B cell (primary cell): Measurements from ENCODE around the gene TMEM52B. TPM values are rescaled to one million over a fixed set of nuclear protein-coding genes. Genes with fewer than 3 reads are reported as not detected.

Experiments used
- ATAC-seq: fragments of 200-7000 bp; cut with Tn5 transposase; one replicate; pipeline ENCODE4 v1.10.0; 2021; ENCODE audit warnings: low read depth, mild to moderate bottlenecking, moderate number of reproducible peaks, moderate library complexity
- CTCF ChIA-PET: fragments of 350-600 bp; sonication (Branson Sonifier 250); formaldehyde crosslinking; loops from one replicate; lab custom pipeline; 2021; ENCODE audit warnings: antibody characterized with exemption, inconsistent platforms; lab: Charles Lee
- POLR2A ChIA-PET: fragments of 350-600 bp; sonication (Branson Sonifier 250); formaldehyde crosslinking; loops from one replicate; lab custom pipeline; 2021; ENCODE audit warnings: antibody characterized with exemption; lab: Charles Lee
- DNase-seq: peaks from one replicate; pipeline ENCODE4 v3.0.0; 2013
- H2AFZ ChIP-seq: 2 replicates; pipeline ENCODE4 v1.6.1; 2012; ENCODE audit warnings: mild to moderate bottlenecking, low read depth, low read length; ENCODE audit not compliant: insufficient read depth, poor library complexity, severe bottlenecking
- H3K27ac ChIP-seq, 2 donors: 1 replicate in 1 of 2; 2 replicates in 1 of 2; pipeline ENCODE4 v1.5.1; 2012 to 2013; ENCODE audit warnings: low read length in 2 of 2, mild to moderate bottlenecking in 2 of 2, moderate library complexity in 1 of 2
- H3K27me3 ChIP-seq, 4 experiments: fragments of 200-600 bp in 1 of 4; sonication (generic) in 1 of 4; replicated peaks in 1 of 4; 1 replicate in 2 of 4; 2 replicates in 2 of 4; pipeline versions ENCODE4 v1.6.1 to v1.7.0; 2013 to 2016; ENCODE audit warnings: low read length in 3 of 4, mild to moderate bottlenecking in 2 of 4, mixed read lengths in 1 of 4, moderate library complexity in 1 of 4; ENCODE audit not compliant: insufficient read depth in 4 of 4, control insufficient read depth in 3 of 4; ENCODE audit errors: control extremely low read depth in 1 of 4
- H3K36me3 ChIP-seq, 2 experiments: replicated peaks in 1 of 2; 1 replicate in 1 of 2; 2 replicates in 1 of 2; pipeline versions ENCODE4 v1.6.1 to v1.7.1; 2013; ENCODE audit warnings: low read length in 1 of 2; ENCODE audit not compliant: insufficient read depth in 2 of 2, control insufficient read depth in 1 of 2; ENCODE audit errors: control extremely low read depth in 1 of 2, extremely low read depth in 1 of 2
- H3K4me1 ChIP-seq, 2 donors: fragments of 200-600 bp in 1 of 2; sonication (generic) in 1 of 2; 1 replicate in 1 of 2; 2 replicates in 1 of 2; pipeline versions ENCODE4 v1.5.1 to v1.6.1; 2013 to 2017; ENCODE audit warnings: low read length in 2 of 2; ENCODE audit not compliant: control insufficient read depth in 2 of 2, insufficient read depth in 2 of 2
- H3K4me2 ChIP-seq: replicated peaks from 2 replicates; pipeline ENCODE3; 2012; ENCODE audit warnings: mild to moderate bottlenecking, low read depth, low read length; ENCODE audit not compliant: poor library complexity, severe bottlenecking
- H3K4me3 ChIP-seq, 5 experiments: fragments of 200-600 bp in 1 of 5; sonication (generic) in 1 of 5; 1 replicate in 3 of 5; 2 replicates in 2 of 5; pipeline versions ENCODE4 v1.5.1 to v1.7.0; 2011 to 2016; ENCODE audit warnings: low read length in 4 of 5, mild to moderate bottlenecking in 4 of 5, low read depth in 2 of 5, control low read depth in 1 of 5, moderate library complexity in 1 of 5; ENCODE audit not compliant: insufficient read depth in 1 of 5; ENCODE audit errors: control extremely low read depth in 1 of 5, extremely low read depth in 1 of 5
- H3K79me2 ChIP-seq: fragments of 200-600 bp; sonication (generic); one replicate; pipeline ENCODE4 v1.6.0; 2016; ENCODE audit warnings: low read length; ENCODE audit not compliant: control insufficient read depth, insufficient read depth
- H3K9ac ChIP-seq: fragments of 200-600 bp; sonication (generic); 2 replicates; pipeline ENCODE4 v1.6.1; 2017; ENCODE audit warnings: mild to moderate bottlenecking, low read length, moderate library complexity
- H3K9me3 ChIP-seq, 3 donors: one replicate each; pipeline versions ENCODE4 v1.6.1 to v1.7.1; 2013; ENCODE audit warnings: low read length in 2 of 3; ENCODE audit not compliant: control insufficient read depth in 2 of 3, insufficient read depth in 1 of 3; ENCODE audit errors: control extremely low read depth in 1 of 3
- H4K20me1 ChIP-seq: 2 replicates; pipeline ENCODE4 v1.6.0; 2012; ENCODE audit warnings: mild to moderate bottlenecking, low read length; ENCODE audit not compliant: insufficient read depth, control insufficient read depth, poor library complexity, severe bottlenecking
- H3K27ac Mint-ChIP-seq: one replicate; pipeline ENCODE4 v1.8.0; 2021; ENCODE audit warnings: mixed read lengths
- H3K27me3 Mint-ChIP-seq: one replicate; pipeline ENCODE4 v1.8.0; 2021; ENCODE audit warnings: mixed read lengths
- H3K4me1 Mint-ChIP-seq: one replicate; pipeline ENCODE4 v1.8.0; 2021; ENCODE audit warnings: mixed read lengths
- H3K4me3 Mint-ChIP-seq: one replicate; pipeline ENCODE4 v1.8.0; 2021; ENCODE audit warnings: mixed read lengths
- H3K9me3 Mint-ChIP-seq: one replicate; pipeline ENCODE4 v1.8.0; 2022; ENCODE audit warnings: mixed read lengths; ENCODE audit not compliant: insufficient read depth
- EZH2 ChIP-seq: IDR thresholded peaks from 2 replicates; pipeline ENCODE4 v1.6.1; 2012; ENCODE audit warnings: borderline replicate concordance, low read depth, mild to moderate bottlenecking, moderate library complexity, low read length; ENCODE audit not compliant: insufficient read depth, poor library complexity, severe bottlenecking
- WGBS: methylation state at CpG from one replicate; pipeline ENCODE4 v1.1.5; 2013; ENCODE audit warnings: missing lambda C conversion rate; ENCODE audit not compliant: insufficient coverage; 5-methylcytosine and 5-hydroxymethylcytosine counted together
- intact Hi-C: fragments of 100-400 bp; cut with micrococcal nuclease; formaldehyde crosslinking; loops from one replicate; pipeline ENCODE4 v1.10.0; 2022
- polyA plus RNA-seq: library from polyadenylated mRNA; depleted of rRNA; stranded (reverse); fragments of >200 nt; gene quantifications from 2 replicates; pipeline ENCODE4 v1.2.3, GENCODE V29; 2012
- total RNA-seq, 2 donors: library from RNA; stranded (reverse); fragments of 120-200 nt in 1 of 2; gene quantifications; 1 replicate in 1 of 2; 2 replicates in 1 of 2; pipeline versions ENCODE4 v1.2.3 to v1.2.4, GENCODE V29; 2013 to 2022
- TF ChIP-seq, protein P1 (sequence below): fragments of 200-600 bp; IDR thresholded peaks from one replicate; pipeline ENCODE4 v1.8.0; 2022; ENCODE audit warnings: antibody characterized with exemption, mild to moderate bottlenecking

The TMEM52B gene
- total and polyA plus RNA-seq, 2 donors (not counting 1 experiment from before 2014, with no cell fraction given) = 0.03 TPM; not detected in 1

- ChIA-PET POLR2A (no interaction called here), CTCF (interaction anchor here (0.5 to 1.8 kb wide), 2 partner anchors 19 to 140 kb away, joined by 3 to 4 read pairs; no protein-coding TSS in a partner anchor)
- H3K4me2 ChIP-seq = no peak within 1 kb of the TSS
- intact Hi-C loops = no loop called here
- no peak within 1 kb of the TSS for H3K27ac Mint-ChIP-seq
- H4K20me1 ChIP-seq = no peaks in the 10 kb centered on the region
- H3K4me1 Mint-ChIP-seq = no peaks in the 10 kb centered on the region
- H3K4me1 ChIP-seq = no peaks in the 10 kb centered on the region
- H3K9ac ChIP-seq = no peak within 1 kb of the TSS
- no peak within 1 kb of the TSS for H3K27ac ChIP-seq
- H3K9me3 ChIP-seq = no peaks in the 10 kb centered on the region
- no peak within 1 kb of the TSS for H3K4me3 Mint-ChIP-seq
- no peak for ATAC-seq
- H3K79me2 ChIP-seq = no peaks in the 10 kb centered on the region
- TF ChIP-seq, protein P1, sequence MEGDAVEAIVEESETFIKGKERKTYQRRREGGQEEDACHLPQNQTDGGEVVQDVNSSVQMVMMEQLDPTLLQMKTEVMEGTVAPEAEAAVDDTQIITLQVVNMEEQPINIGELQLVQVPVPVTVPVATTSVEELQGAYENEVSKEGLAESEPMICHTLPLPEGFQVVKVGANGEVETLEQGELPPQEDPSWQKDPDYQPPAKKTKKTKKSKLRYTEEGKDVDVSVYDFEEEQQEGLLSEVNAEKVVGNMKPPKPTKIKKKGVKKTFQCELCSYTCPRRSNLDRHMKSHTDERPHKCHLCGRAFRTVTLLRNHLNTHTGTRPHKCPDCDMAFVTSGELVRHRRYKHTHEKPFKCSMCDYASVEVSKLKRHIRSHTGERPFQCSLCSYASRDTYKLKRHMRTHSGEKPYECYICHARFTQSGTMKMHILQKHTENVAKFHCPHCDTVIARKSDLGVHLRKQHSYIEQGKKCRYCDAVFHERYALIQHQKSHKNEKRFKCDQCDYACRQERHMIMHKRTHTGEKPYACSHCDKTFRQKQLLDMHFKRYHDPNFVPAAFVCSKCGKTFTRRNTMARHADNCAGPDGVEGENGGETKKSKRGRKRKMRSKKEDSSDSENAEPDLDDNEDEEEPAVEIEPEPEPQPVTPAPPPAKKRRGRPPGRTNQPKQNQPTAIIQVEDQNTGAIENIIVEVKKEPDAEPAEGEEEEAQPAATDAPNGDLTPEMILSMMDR = no peak
- TF ChIP-seq EZH2 = no peak
- H3K36me3 ChIP-seq = no peaks in the 10 kb centered on the region
- WGBS = 53% methylated on average over 3 of the region's 7 CpGs
- DNase-seq = no peak
- no peaks in the 10 kb centered on the region for H3K9me3 Mint-ChIP-seq
- peaks cover 0 to 6% (median 4%) of the 10 kb centered on the region in 4 experiments for H3K27me3 ChIP-seq
- H3K4me3 ChIP-seq = no peak within 1 kb of the TSS
- H2AFZ ChIP-seq = no peak within 1 kb of the TSS
- H3K27me3 Mint-ChIP-seq = peaks cover 48% of the 10 kb centered on the region
These were observed 6.7 kb upstream of the TMEM52B start, which contains the start of gene OLR1 for GRCh38 chr12:10171973-10172728. OLR1 (minus strand) TSS chr12:10172132; CDS start chr12:10172077, 55 bp downstream.

- no CpG with 5 or more reads among the region's 2 CpGs for WGBS
- Mint-ChIP-seq H3K4me3 (no peak overlapping the region), H3K9me3 (no peaks in the 10 kb centered on the region), H3K27ac (no peak overlapping the region), H3K4me1 (no peaks in the 10 kb centered on the region), H3K27me3 (peaks cover 49% of the 10 kb centered on the region)
- CTCF ChIA-PET = interaction anchor here (0.5 kb wide), 1 partner anchor 311 kb away, joined by 4 read pairs; no protein-coding TSS in a partner anchor
- TF ChIP-seq, protein P1 = no peak
- TF ChIP-seq EZH2 = no peak
- no peaks in the 10 kb centered on the region for H3K9me3 ChIP-seq
- no peaks in the 10 kb centered on the region for H3K79me2 ChIP-seq
- ATAC-seq = no peak
- POLR2A ChIA-PET = no interaction called here
- H3K27me3 ChIP-seq = peaks cover 0 to 8% (median 7%) of the 10 kb centered on the region in 4 experiments
- H3K36me3 ChIP-seq = no peaks in the 10 kb centered on the region
- no peak overlapping the region for H3K4me2 ChIP-seq
- H3K4me3 ChIP-seq = no peak overlapping the region
- H3K4me1 ChIP-seq = no peaks in the 10 kb centered on the region
- no peak for DNase-seq
- intact Hi-C loops = no loop called here
- no peak overlapping the region for H3K9ac ChIP-seq
- H2AFZ ChIP-seq = no peak overlapping the region
- no peaks in the 10 kb centered on the region for H4K20me1 ChIP-seq
- H3K27ac ChIP-seq = no peak overlapping the region
These were observed 3.7 kb upstream of the TMEM52B start for GRCh38 chr12:10174986-10175614.
